HG03103 (cell line): ENCODE results near the gene CPT1A.

ENCODE experiments used
- ATAC-seq: cut with Tn5 transposase; IDR thresholded peaks from one replicate; pipeline ENCODE4 v1.9.1; 2021; ENCODE audit warnings: low read depth; ENCODE audit not compliant: unreplicated experiment

The CPT1A gene

DNA sequence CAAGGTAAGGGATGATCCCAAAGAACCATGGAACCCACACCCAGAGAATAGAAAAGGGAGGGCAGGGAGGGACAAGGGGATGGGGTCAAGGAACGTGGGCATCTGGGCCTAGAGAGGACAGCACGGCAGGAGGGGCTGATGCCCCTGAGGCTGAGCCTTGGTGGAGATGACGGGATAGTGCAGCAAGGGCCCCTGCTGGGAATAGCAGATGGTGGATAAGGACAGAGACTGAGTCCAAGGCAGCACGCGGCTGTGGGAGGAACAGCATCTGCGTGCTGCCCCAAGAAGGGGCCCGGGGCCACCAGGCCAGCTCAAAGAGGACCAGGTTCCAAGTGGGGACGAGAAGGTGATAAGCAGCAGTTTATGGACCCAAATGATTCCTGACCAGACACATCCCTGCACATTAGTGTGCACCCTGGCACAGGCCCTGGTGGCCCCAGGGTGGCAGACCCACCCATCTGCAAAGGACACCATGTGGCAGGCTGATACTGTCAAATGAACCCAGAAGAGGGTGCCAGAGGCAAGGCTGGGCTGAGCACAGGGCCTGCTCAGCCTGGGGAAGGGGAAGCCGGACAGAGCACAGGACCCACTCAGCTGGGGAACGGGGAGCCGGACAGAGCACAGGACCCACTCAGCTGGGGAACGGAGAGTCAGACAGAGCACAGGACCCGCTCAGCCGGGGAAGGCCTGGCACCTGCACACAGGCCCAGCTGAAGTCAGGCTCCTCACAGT, 77.6 kb downstream of the CPT1A start:
- no peak for ATAC-seq

DNA sequence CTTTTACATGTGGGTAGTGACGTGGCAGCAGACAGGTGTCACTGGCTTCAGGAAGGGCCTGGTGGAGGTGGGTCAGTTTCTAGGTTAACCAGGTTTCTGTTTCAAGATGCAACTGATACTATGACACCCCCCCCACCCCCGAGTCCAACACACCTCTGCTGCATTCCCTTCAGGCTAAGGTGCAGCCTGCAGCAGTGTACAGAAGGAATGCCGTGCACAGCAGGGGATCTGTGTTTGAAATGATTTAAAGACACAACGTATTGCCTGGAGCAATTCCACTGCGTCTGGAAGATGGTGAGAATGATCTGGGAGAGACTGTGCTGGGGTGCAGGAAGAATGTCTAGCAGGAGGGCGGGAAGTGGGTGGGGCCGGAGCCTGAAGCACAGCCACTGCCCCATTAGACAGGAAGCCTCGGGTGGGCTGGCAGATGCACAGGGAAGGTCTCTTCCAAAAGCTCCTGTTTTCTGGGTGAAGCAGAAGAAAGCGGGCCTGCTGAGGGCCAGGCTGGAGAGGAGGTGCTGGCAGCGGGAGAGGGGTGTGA, 78.5 kb downstream of the CPT1A start:
- ATAC-seq, result no peak

DNA sequence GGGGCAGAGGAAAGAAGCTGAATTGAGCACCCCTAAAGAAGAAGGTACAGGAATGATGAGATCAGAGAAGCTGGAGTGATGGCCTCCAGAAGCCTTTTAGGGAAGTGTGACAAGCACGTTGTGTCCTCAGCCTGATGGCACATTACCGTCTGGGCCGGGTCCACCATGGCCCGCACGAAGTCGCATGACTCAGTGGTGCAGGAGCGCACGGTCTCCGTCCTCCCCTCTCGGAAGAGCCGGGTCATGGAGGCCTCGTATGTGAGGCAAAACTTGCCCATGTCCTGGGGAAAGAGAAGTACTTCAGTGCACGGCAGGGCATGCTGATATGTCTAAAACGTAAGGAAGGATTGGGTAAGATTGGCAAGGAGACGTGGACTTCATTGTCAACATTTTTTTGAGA, 79.2 kb downstream of the CPT1A start:
- no peak for ATAC-seq

DNA sequence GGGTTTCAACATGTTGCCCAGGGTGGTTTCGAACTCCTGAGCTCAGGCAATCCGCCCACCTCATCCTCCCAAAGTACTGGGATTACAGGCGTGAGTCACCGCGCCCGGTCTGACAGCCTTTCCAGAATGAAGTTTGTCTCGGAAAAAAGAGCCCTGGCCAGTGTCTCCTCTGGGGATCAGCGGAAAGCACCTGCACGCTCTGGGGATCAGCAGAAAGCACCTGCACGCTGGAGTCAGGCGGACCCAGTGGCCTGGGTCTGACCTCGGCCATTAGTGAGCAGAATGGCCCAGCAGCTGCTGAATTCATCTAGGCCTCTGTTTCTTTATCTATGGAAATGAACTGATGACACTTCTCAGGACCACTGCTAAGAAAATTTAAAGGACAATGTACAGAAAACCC, 79.9 kb downstream of the CPT1A start:
- ATAC-seq, result no peak

DNA sequence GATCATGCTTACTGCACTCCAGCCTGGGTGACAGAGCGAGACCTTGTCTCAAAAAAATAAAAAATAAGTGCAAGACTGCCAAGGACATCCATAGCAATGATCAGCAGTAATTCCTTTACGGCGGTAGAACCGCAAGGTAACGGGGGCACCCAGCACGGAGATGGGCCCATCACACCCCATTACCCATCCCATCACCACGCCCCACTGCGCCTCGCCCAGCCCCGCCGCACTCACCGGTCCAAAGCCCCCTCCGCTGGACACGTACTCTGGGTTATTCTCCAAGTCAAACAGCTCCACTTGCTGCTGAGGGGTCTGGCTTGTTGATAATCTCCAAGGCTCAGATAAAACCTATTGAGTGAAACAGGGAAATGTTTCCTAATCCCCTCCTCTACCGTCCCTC, 81.7 kb downstream of the CPT1A start:
- ATAC-seq, result no peak

DNA sequence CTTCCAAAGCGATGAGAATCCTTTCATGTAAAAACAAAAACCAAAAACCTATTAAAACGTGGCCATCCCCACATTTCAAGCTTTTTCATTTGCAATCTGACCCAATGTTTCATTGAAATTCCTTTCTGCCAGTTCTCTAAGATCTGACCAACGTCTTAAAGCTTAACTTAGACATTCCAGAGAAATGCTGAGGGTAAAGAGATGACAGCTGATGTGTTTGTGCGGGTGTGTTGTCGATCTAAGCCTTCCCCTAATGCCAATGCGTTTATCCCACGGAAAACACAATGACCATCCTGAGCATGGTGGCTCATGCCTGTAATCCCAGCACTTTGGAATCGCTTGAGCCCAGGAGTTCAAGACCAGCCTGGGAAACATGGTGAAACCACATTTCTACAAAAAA, 84.0 kb downstream of the CPT1A start:
- no peak for ATAC-seq

DNA sequence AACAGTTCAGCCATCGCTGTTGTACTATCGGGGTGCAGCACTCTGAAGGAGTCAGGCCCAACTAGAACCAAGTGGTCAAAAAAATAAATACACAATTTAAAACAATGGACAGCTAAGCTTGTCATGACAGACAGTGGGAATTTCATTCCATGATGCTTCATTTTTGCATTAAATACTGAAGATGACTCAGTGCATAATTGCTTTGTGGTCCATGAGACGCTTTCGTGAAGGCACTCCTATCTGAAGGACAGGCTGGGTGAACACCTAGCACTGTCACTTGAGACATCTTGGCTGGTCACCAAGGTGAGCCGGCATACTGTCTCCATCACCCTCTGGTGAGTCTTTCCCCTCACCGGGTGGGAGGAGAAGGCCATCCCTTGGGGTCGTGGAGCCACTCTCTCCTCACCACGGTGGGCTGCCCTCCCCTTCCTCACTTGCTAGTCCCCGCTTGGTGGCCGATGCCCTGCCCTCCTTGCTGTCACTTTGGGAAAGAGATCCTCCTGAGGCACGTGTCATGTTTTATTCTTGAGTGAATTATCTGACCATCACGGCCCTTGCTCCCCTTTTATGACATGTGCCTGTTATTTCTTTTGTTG, 85.4 kb downstream of the CPT1A start:
- ATAC-seq, result no peak

DNA sequence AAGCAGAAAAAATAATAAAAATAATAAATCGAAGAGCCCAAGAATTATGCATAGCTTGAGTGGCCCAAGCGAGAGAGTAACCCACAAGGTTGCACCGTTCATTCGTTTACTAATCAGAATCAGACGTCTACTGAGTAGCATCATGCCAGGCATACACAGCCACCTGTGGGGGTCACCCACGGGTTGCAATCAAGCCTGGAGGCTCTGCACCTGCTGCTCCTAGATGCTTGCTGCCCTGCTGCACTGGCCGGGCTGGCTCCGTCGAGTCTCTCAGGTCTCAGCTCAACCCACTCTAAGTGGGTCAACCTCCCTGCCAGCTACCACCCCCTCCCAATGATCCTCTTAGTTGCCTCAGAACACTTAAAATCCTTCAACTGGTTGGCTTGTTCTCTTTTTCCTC, 88.4 kb downstream of the CPT1A start:
- ATAC-seq, result no peak

DNA sequence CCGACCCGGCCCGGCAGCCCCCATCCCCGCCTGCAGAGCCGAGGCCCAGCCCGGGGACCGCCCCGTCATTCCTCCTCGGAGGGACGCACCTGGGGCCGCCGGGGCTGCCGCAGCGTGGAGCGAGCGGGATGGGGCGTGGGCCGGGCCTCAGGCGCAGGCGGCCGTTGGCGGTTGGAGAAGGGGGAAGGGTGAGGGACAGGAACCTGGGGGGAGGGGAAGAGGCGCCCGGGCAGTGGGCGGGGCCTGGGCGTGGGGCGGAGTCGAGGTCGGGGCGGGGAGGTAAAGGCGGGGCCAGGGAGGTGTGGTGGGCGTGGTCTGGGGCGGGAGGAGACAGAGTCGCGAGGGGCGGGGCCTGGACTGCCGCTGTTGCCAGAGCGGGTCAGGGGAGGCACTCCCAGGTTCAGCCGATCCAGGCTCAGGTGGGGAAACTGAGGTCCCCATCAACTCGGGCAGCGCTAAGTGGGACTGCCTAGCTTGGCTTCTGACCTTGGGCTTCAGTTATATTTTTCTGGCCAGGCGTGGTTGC, 90.3 kb downstream of the CPT1A start, which contains the start of gene TESMIN:
Gene TESMIN (minus strand): TSS at position 190 of the 526 bp plus-strand sequence. CDS start 860 bp downstream, outside the sequence.
- peak; percentile 80 for ATAC-seq

DNA sequence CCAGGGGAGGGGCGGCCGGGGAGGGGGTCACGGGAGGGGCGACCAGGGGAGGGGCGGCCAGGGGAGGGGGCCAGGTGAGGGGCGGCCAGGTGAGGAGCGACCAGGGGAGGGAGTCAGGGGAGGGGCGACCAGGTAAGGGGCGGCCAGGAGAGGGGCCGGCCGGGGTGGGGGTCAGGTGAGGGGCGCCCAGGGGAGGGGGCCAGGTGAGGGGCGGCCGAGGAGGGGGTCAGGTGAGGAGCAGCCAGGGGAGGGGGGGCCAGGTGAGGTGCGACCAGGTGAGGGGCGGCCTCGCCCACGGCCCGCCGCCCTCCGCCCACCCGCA, 90.8 kb downstream of the CPT1A start:
- ATAC-seq, result no peak

DNA sequence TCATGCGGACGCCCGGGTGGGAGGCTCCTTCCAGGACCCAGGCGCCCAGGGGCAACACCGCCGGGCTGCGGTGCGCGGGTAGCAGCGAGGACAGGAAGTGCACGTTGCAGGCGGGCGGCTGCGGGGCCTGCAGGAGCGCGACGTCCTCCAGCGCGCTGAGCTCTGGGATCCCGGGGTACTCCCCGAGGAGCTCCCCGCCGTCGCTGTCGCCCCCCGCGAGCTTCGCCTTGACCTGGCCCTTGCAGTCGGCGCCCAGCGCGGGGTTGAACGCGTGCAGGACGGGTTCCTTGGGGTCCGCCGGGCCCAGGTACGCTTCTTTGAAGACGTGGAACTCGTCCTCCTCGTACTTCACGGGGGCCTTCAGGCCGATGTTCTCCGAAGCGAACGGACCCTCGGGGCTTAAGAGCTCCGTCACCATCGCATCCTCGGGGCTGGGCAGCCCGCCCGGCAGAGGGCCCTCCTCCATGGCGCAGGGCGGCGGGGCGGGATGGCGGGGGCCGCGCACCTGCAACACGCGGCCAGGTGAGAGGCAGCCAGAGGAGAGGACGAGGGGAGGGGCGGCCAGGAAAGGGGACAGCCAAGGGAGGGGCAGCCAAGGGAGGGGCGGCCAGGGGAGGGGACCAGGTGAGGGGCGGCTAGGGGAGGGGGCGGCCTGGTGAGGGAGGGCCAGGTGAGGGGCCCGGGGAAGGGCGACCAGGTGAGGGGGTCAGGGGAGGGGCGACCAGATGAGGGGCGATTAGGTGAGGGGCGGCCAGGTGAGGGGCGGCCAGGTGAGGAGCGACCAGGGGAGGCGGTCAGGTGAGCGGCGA, 91.3 kb downstream of the CPT1A start:
- ATAC-seq, result no peak

DNA sequence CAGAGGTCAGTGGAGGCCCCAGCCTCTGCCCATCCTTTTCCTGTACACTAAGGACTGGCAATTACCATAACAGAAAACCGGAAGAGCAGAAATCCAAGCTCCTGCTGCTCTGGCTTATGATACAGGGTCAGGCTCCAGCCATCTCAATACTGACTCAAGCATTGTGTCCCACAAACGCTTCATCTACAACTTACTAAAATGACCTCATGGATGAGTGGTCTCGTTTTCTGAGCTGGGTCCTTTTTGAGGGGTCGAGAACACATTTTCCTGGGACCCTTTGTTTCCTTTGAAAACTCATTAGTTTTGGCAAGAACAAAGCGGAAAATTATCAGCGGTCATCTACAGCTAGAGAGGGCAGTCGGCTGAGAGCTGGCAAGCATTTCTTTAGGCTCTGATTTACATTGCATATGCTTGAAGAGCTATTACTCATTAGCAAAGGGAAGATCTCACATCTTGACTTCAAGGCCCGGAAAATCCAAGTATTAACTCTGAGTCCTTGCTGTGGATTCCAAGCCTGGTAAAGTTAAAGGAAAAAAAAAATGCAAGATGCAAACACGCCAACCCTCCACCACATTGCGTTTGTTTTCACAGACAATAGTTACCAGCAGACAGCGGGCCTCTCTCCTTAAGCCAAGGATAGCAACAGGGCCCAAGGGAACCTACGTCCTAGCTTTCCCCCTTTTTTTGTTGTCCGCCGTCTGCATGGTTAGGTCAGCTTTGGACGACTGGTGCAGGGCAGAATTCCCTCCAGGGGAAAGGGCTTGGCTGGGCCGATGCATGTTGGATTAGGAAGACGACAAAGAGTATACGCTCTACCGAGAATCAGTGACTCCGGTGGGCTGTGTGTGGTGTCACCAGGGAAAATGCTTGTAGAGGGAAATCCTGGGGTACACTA, 92.2 kb downstream of the CPT1A start:
- no peak for ATAC-seq

DNA sequence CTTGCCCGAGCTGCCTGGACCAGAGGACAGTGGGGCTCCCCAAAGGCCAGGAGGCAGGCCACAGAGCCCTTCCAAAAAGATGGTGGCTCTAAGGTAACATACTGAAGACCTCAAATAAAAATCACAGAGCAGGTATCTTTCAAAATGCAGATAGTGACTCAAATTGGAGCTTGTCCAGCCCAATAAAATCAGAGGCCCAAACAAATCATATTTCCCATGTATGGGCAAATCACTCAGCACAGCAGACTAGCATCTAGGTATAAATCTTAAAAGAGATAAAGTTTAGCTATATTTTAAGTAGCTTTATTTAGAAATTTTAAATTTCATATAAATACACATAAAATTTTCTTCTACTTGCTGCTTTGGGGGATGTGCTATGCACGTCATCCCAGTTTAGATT, 93.7 kb downstream of the CPT1A start:
- ATAC-seq, result no peak

DNA sequence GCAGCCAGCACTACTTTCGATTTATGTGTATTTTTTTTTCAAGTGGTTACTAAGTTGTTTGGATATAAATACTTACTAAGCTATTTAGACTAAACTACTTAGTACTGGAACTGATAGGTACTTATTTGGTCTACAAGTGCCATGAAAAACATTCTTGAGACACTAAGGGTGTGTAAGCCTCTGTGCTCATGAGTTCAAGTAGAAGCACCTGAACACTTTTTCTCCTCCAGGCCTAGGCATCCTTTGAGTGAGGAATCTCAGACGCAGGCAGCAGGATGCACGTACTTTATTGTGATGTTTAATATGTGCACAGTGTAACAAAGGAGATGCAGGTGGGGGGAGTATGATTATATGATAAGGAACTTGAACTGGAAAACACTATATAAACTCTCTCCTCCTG, 98.2 kb downstream of the CPT1A start:
- ATAC-seq, result no peak

DNA sequence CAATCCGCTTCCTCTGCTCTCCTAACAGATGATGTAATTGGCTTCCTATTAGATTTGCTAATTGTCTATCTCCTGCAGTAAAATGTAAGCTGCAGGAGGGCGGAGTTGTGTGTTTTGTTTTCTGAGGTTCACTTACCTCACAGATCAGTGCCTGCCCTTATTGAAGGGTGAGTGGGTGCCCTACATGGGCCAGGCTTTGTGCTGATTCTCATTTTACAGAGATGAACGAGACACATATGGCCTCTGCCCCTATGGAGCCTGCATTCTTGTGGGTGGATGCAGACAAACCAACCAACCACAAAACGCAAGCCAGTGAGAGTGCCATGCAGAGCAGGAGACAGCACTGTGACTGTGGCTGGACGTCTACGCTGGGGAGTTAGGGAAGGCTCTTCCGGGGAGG, 100.3 kb downstream of the CPT1A start:
- ATAC-seq, result no peak

DNA sequence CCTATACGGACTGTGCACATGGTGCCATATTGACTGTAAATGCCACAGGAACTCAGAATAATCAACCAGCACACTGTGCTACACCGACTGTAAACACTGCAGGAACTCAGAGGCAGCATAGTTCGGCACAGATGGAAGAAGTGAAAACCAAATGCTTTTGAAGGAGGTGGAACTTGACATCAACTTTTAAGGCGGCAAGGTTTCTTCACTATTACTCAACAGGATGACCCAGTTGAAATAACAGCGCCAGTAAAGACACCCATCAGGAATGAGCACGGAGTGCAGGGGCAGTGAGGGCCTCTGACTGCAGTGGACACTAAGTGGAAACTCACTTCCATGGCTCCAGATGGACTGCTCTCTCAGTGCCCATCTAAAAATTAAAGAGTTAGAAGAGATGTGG, 106.1 kb downstream of the CPT1A start:
- ATAC-seq, result no peak

DNA sequence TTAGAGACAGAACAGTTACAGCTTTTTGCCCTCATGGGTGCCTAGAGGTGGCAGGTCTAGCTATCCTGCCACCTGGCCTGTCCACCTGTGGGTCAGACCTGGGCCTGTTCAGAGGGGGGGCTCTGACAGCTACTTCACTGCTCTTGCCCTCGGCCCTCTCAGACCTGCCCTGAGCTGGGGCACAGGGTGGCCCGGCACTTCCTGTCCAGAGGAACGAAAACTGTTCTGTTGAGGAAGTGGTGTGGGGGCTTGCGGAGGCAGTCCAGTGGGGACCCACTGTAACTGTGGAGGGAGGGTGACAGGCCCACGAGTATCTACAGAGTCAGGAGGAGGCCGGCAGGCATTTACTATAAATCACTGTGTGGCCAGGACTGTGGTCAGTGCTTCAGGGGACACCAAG, 106.6 kb downstream of the CPT1A start:
- no peak for ATAC-seq

DNA sequence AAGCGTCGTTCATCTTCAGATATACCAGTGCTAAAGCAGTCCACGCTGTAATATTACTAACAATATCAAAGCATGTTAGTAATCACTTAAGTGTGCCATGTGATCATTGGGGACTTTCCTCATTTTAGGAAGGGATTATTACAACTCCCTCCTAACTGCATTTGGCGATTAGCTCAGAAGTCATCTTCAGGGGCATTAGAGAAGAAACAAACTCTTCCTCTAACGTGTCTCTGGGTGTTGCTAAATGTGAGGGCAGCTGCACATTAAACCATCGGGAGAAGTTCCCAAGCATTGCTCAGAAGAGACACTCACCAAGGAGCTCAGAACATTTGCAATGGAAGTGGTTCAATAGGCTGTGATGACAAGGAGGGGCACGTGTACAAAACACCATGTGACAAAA, 107.6 kb downstream of the CPT1A start:
- ATAC-seq, result no peak

DNA sequence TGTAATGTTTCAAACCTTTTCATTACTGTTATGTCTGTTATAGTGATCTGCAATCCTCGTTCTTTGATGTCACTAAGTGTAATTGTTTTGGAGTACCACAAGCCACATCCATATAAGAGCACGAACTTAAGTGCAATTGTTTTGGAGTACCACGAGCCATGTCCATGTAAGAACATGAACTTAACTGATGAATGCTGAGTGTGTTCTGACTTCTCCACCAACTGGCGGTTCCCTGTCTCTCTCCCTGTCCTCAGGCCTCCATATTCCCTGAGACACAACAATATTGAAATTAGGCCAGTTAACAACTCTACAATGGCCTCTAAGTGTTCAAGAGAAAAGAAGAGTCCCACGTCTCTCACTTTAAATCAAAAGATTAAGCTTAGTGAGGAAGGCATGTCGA, 113.9 kb downstream of the CPT1A start:
- ATAC-seq, result no peak

DNA sequence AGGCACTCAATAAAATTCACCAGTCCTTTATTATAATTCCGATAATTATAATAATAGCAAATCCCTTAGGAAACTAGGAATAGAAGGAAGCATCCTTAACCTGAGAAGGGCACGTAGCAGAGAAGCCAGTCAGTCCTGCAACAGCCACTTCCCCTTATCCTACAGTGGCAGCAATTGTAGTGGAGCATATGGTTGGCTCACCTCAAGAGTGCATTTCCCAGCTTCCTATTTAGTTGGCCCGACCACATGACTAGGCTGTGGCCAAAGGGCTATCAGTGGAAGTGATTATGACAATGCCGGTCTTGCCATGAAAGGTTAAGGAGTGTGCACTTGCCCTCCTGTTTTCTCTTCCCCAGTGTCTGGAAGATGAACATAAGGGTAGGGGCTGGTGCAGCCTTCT, 117.4 kb downstream of the CPT1A start:
- no peak for ATAC-seq
